Measurements from ENCODE around the gene NKX1-2. TPM values are rescaled to one million over a fixed set of nuclear protein-coding genes. Genes with fewer than 3 reads are reported as not detected.

The NKX1-2 gene
- total and polyA plus RNA-seq, 2 donors from 2014 or later = not detected

DNA sequence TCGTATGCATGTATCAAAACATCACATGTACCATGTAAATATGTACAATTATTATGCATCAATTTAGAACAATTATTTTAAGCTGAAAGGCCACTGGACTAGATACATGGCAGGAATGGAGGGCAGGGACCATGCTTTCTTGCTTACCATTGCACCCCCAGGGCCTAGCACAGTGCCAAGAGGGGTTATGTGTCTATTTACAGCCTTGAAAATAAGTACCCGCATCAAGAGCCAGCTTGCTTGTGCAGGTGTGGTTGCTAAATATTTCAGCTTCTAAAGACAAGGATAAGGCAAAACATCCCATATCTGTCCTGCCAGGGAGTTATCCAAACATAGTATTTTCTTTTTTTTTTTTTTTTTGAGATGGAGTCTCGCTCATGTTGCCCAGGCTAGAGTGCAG is 16.4 kb downstream of the NKX1-2 start:
- no peaks in the 10 kb centered on the region for H3K4me1 ChIP-seq (ENCODE audit: control insufficient read depth in 2 of 3, insufficient read depth in 2 of 3, low read depth in 1 of 3, low read length in 3 of 3)
- no peak overlapping the region for H3K4me3 ChIP-seq (ENCODE audit: low read length in 3 of 3)
- TF ChIP-seq, protein P1, sequence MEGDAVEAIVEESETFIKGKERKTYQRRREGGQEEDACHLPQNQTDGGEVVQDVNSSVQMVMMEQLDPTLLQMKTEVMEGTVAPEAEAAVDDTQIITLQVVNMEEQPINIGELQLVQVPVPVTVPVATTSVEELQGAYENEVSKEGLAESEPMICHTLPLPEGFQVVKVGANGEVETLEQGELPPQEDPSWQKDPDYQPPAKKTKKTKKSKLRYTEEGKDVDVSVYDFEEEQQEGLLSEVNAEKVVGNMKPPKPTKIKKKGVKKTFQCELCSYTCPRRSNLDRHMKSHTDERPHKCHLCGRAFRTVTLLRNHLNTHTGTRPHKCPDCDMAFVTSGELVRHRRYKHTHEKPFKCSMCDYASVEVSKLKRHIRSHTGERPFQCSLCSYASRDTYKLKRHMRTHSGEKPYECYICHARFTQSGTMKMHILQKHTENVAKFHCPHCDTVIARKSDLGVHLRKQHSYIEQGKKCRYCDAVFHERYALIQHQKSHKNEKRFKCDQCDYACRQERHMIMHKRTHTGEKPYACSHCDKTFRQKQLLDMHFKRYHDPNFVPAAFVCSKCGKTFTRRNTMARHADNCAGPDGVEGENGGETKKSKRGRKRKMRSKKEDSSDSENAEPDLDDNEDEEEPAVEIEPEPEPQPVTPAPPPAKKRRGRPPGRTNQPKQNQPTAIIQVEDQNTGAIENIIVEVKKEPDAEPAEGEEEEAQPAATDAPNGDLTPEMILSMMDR (IDR thresholded peaks at IDR 0.05; ENCODE audit: borderline replicate concordance, extremely low read depth, insufficient read depth) = no peak
- intact Hi-C loops (cut with DNase I) = no loop called here
- FAIRE-seq (no peak), DNase-seq (no peak)
- H3K9ac ChIP-seq (ENCODE audit: low read length in 3 of 3) = no peak overlapping the region
- H3K9me3 ChIP-seq (ENCODE audit: control insufficient read depth in 2 of 3, insufficient read depth in 1 of 3, low read length in 3 of 3) = no peaks in the 10 kb centered on the region
- no peaks in the 10 kb centered on the region for H3K36me3 ChIP-seq (ENCODE audit: control insufficient read depth in 2 of 3, insufficient read depth in 3 of 3, low read length in 3 of 3)
- H3K27ac ChIP-seq (ENCODE audit: low read depth in 2 of 2, low read length in 2 of 2) = no peak overlapping the region
- no peaks in the 10 kb centered on the region for H3K27me3 ChIP-seq (ENCODE audit: control insufficient read depth, insufficient read depth, low read length)

DNA sequence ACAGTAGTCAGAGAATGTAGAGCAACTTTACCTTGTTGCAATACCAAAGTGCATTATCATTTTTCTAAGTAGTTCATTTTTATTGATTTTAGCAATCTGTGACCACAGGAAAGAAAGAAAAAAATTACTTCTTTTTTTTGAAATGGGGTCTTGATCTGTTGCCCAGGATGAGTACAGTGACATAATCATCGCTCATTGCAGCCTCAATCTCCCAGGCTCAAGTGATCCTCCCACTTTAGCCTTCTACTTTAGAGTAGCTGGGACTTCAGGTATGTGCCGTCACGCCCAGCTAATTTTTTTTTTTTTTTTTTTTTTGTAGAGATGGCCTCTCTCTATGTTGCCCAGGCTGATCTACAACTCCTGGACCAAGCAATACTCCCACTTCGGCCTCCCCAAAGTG is 19.8 kb downstream of the NKX1-2 start:
- FAIRE-seq = no peak
- intact Hi-C loops (cut with DNase I) = no loop called here
- no peaks in the 10 kb centered on the region for H3K4me1 ChIP-seq (ENCODE audit: control insufficient read depth in 2 of 3, insufficient read depth in 2 of 3, low read depth in 1 of 3, low read length in 3 of 3)

DNA sequence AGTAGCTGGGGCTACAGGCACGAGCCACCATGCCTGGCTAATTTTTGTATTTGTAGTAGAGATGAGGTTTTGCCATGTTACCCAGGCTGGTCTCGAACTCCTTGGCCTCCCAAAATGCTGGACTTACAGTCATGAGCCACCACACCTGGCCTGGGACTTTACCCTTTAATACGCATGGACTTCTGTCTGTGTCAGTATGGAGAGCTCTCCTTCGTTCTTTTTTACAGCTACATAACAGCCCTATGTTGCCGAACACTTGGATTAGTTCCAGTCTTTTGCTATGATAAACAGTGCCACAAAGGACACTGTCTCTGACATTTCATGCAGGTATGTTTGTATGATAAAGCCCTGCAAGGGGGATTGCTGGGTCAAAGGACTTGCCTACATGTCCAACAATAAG is 20.3 kb downstream of the NKX1-2 start:
- no peaks in the 10 kb centered on the region for H3K4me1 ChIP-seq (ENCODE audit: control insufficient read depth in 2 of 3, insufficient read depth in 2 of 3, low read depth in 1 of 3, low read length in 3 of 3)
- DNase-seq = no peak
- H3K27me3 ChIP-seq (ENCODE audit: control insufficient read depth, insufficient read depth, low read length) = no peaks in the 10 kb centered on the region
- no peak for FAIRE-seq
- no peak overlapping the region for H3K9ac ChIP-seq (ENCODE audit: low read length in 3 of 3)
- TF ChIP-seq, protein P1 (IDR thresholded peaks at IDR 0.05; ENCODE audit: borderline replicate concordance, extremely low read depth, insufficient read depth) = no peak
- no peaks in the 10 kb centered on the region for H3K36me3 ChIP-seq (ENCODE audit: control insufficient read depth in 2 of 3, insufficient read depth in 3 of 3, low read length in 3 of 3)
- H3K4me3 ChIP-seq (ENCODE audit: low read length in 3 of 3) = no peak overlapping the region
- no peaks in the 10 kb centered on the region for H3K9me3 ChIP-seq (ENCODE audit: control insufficient read depth in 2 of 3, insufficient read depth in 1 of 3, low read length in 3 of 3)
- intact Hi-C loops (cut with DNase I) = no loop called here
- no peak overlapping the region for H3K27ac ChIP-seq (ENCODE audit: low read depth in 2 of 2, low read length in 2 of 2)

More for the DNA sequence above, 19.8 kb downstream of the NKX1-2 start:
- Histone ChIP-seq H3K4me3 (ENCODE audit: low read length in 3 of 3) (no peak overlapping the region), H3K27ac (ENCODE audit: low read depth in 2 of 2, low read length in 2 of 2) (no peak overlapping the region), H3K9ac (ENCODE audit: low read length in 3 of 3) (no peak overlapping the region), H3K9me3 (ENCODE audit: control insufficient read depth in 2 of 3, insufficient read depth in 1 of 3, low read length in 3 of 3) (no peaks in the 10 kb centered on the region), H3K36me3 (ENCODE audit: control insufficient read depth in 2 of 3, insufficient read depth in 3 of 3, low read length in 3 of 3) (no peaks in the 10 kb centered on the region), H3K27me3 (ENCODE audit: control insufficient read depth, insufficient read depth, low read length) (no peaks in the 10 kb centered on the region)
- TF ChIP-seq, protein P1 (IDR thresholded peaks at IDR 0.05; ENCODE audit: borderline replicate concordance, extremely low read depth, insufficient read depth) = no peak
- no peak for DNase-seq

DNA sequence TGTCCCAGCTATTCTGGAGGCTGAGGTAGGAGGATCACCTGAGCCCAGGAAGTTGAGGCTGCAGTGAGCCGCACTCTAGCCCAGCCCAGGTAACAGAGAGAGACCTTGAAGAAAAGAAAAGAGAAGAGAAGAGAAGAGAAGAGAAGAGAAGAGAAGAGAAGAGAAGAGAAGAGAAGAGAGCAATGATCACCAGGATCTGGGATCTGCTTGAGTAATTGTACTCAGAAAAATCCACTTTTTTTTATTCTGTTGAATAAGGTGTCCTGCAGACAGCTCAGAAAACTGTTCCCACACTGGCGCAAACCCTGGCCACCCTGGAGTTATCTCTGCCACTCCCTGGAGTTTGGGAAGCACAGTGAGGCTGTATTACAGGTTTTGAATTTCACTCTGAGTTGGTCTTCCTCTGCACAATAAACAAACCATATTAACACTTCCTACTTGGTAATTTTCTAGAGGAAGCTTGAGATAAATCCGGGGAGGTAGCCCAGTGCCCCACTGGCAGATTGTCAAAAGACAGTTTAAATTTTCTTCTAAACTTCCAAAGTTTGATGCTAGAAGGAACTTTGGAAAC is 21.5 kb downstream of the NKX1-2 start:
- no peaks in the 10 kb centered on the region for H3K9me3 ChIP-seq (ENCODE audit: control insufficient read depth in 2 of 3, insufficient read depth in 1 of 3, low read length in 3 of 3)
- no peak overlapping the region for H3K27ac ChIP-seq (ENCODE audit: low read depth in 2 of 2, low read length in 2 of 2)
- no peaks in the 10 kb centered on the region for H3K27me3 ChIP-seq (ENCODE audit: control insufficient read depth, insufficient read depth, low read length)
- intact Hi-C loops (cut with DNase I) = no loop called here
- no peaks in the 10 kb centered on the region for H3K36me3 ChIP-seq (ENCODE audit: control insufficient read depth in 2 of 3, insufficient read depth in 3 of 3, low read length in 3 of 3)
- H3K4me1 ChIP-seq (ENCODE audit: control insufficient read depth in 2 of 3, insufficient read depth in 2 of 3, low read depth in 1 of 3, low read length in 3 of 3) = no peaks in the 10 kb centered on the region
- no peak overlapping the region for H3K4me3 ChIP-seq (ENCODE audit: low read length in 3 of 3)
- DNase-seq (no peak), FAIRE-seq (no peak)
- H3K9ac ChIP-seq (ENCODE audit: low read length in 3 of 3) = no peak overlapping the region
- TF ChIP-seq, protein P1 (IDR thresholded peaks at IDR 0.05; ENCODE audit: borderline replicate concordance, extremely low read depth, insufficient read depth) = no peak
